Embryonic facial prominence (tissue), 1 donor: Measurements from ENCODE around the gene RAPGEF4.
"Not testable (repeated sequence)": the region's sequence is repeated elsewhere in the genome, so short reads cannot be mapped to it uniquely, and the experiment has no call there.

Experiments
- DNase-seq: peaks from one replicate; pipeline ENCODE4 v3.0.0-alpha.2; 2016; ENCODE audit errors: extremely low spot score

Gene RAPGEF4

DNA sequence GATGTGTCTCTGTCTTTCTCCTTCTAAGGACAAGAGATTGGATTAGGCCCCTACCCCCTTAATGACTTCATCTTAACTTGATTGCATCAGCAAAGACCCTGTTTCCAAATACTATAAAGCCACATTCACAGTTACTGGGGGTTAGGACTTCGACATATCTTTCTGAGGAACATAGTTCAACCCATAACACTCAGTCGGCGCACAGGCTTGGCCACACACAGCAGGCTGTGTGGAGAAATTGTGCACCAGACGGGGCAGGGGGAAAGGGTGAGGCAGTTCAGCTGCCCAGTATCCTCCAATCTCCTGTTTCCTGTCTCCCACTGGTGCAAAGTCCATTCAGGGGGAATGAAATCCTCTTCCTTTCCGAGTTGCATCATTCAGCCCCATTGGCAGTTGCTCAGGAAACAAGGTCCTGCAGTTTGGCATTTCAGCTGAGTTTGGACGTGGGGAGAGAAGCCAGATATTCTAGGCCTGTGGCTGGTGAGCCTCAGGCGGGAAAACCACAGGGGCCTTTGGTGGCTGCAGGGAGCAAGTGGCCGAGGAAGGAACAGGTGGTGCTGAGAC lies 9.4 kb upstream of the RAPGEF4 start:
- DNase-seq, result no peak

DNA sequence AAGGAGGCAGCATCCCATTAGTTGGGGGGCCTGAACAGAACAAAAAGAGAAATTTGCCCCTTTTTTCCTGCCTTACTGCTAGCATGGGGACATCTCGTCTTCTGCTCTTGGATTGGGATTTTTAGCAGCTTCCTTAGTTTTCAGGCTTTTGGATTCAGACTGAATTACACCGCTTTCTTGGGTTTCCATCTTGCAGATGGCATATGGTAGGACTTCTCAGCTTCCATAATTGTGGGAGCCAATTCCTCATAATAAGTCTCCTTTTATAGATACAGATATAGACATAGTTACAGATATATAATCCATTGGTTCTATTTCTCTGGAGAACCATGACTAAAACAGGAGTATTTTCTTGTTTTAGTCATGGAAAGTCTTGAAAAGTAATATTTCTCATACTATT lies 5.2 kb upstream of the RAPGEF4 start:
- no peak for DNase-seq

DNA sequence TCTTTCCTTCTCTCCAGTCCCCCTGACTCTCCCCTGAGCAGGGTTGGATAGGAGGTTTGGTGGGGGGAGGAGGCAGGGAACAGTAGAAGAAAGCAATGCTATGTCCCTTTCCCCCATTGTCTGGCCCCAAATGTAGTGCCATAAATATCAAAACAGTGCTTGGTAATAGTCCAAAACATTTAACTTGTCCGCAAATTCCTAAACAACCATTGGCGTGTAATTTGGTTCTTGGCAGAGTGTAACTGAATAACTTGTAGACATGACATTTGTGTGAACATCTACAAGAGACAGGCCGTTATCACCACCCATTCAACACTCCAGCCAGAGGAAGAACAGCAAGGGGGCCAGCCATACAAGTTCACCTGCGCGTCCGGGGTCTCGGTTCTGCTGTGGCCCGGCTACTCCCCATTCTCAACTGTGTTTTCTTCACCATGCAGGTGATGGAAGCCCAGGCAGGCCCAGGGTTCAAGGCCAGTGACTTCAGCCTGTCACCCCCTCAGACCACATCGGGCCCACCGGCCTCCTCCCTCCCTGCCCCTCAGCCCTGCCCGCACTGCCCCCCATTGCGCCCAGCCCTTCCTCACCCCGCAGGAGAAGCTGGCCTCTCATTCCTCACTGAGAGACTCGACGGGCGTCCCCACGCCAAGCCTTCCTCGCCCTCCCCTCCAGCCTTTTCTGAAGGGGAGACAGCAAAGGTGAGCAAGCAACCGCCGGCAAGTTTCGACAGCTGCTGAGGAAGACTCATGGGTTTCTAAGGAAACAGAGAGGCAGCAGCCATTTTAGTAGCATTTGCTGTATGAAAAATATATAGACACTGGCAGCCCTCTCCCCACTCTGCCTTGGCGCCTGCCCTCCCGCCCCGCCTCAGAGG lies 699 bp upstream of the RAPGEF4 start:
- no peak for DNase-seq

DNA sequence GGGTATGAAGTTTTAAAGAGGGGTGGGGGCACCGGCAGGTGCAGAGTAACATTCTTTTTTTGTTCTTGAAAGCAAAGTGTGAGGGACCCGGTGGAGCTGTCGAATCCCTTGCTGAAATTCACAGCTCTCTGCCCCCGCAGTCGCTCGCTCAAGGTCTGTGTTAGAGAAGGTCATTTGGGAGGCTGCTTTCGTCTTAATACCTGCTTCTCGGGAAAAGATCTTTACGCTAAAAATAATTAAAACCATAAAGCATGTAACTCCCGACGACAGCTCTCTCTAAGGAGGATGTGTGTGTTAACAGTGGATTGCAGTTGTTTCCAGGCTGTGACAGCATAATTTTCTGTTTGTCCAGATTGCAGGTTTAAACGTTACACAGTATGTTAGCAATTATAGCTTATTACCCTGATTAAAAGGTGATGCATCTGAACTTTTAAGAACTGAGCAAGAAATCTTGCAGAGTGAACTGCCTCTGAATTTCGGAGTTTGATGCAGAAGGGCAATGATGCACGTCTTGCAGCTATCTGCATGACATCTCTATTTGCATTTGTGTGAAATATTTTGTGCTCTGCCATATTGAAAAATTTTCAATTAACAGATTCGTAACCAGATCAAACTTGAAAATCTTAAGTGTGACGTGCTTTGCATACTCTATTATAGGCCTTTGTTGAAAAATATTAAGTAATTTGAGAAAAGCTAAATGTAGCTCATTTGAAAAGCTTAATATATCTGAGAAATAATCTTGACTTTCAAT lies 954 bp downstream of the RAPGEF4 start:
- DNase-seq, result no peak

DNA sequence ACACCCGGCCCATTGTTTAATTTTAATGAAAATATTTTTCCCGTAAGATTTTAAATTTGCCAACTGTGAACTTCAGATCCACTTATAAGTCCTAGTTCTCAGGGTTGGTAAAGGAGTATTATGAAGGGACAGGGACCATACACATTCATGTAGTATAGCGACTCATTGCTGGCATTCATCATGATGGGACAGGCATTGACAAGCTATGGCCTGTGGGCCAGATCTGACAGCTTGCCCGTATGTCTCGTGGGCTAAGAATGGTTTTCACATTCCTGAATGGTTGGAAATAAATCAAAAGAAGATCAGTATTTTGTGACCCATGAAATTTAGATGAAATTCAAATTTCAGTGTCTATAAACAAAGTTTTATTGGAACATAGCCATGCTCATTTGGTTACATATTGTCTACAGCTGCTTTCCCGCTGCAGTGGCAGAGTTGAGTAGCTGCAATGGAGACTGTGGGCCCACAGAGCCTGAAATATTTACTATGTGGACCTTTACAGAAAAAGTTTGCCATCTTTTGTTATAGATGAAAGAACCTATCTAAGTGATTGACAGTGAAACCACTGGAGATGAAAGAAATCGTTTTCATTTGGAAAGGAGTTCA lies 4.1 kb downstream of the RAPGEF4 start:
- DNase-seq, result no peak

DNA sequence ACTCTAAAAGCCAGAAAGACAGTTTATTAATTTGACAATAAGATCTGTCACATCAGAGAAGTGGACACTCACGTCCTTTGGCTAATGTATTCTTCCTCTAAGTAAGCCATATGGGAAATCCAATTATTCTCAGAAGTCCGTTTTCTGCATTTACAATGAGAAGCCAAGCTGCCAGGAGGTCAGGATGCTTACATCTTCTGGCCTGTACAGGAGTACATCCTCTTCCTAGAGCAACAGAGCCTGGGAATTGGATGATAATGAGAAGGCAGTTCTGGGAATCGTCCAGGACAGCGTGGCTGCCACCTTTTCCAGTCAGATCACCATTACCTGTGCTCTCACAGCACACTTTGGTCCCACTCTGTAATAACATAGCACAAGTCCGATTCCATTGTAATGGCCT lies 5.2 kb downstream of the RAPGEF4 start:
- DNase-seq, result no peak

DNA sequence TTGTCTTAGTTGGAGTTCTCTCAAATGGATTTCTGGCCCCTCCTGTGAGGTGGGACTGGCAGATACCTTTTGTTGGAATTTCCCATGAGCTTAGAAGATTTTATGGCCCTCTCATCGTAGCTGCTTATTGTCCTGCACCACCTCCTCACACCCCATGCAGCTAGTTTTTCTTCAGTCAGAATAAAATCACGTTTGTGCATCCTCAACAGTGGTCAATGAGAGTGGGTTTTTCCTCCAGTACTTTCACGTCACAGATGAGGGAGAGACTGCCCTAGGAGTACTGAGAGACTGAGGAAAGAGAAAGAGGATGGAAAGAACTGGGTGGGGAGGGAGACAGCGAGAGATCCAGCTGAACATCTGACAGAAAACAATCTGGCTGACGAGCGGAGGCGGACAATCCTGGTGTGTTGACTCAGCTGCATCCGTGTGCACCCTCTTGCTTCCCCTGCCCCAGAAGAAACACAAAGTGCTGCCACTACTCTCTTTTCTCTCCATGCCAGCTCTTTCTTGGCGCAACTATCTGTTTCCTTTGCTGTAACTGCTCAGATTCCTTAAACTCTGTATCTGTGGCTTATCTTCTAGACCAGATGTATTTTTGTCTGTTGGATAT lies 7.4 kb downstream of the RAPGEF4 start:
- no peak for DNase-seq

DNA sequence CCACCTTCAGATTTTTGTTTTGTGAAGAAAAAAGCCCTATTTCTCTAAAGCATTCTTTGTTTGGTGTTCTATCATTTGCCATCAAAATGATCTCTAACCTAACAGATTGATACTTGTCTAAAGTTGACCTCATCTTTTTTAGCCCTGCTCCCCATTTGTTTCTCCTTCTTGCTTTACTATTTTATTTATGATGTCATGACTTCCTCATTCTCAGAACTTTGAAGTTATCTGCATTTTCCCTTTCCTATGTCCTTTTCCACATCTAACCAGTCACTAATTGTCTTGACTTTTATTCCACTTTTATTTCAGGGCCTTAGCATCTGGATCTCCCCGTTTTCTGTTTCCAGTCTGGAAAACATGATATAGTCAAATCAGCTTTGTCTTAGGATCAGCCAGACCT lies 8.3 kb downstream of the RAPGEF4 start:
- no peak for DNase-seq

DNA sequence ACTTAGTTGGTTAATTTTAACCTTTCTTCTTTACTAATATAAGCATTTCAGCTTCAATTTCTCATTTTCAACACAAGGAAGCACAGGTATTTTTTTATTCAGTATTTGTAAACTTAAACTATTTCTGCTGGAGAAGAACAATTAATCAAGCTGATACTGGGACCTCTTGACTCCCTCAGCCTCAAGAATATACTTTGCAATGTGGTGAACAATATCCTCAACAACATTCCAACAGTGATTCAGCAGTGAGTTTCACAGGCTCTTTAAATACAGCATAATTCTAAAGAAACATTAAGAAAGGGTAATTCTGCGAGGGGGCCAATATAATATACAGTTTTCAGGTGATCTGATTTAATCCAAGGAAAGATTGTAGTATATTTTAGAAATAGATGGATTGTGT lies 10.0 kb downstream of the RAPGEF4 start:
- no peak for DNase-seq

DNA sequence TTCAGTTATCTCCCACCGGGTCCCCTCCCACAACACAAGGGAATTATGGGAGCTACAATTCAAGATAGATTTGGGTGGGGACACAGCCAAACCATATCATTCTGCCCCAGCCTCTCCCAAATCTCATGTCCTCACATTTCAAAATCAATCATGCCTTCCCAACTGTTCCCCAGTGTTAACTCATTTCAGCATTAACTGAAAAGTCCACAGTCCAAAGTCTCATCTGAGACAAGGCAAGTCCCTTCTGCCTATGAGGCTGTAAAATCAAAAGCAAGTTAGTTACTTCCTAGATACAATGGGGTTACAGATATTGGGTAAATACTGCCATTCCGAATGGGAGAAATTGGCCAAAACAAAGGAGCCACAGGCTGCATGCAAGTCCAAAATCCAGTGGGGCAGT lies 12.9 kb downstream of the RAPGEF4 start:
- not testable (repeated sequence) for DNase-seq

DNA sequence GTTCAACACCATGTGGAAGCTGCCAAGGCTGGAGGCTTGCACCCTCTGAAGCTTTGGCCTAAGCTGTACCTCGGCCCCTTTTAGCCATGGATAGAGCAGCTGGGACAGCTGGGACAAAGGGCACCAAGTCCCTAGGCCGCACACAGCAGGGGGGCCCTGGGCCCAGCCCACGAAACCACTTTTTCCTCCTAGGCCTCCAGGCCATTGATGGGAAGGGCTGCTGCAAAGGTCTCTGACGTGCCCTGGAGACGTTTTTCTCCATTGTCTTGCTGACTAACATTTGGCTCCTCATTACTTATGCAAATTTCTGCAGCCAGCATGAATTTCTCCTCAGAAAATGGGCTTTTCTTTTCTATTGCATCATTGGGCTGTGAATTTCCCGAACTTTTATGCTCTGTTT lies 13.7 kb downstream of the RAPGEF4 start:
- DNase-seq, result no peak

DNA sequence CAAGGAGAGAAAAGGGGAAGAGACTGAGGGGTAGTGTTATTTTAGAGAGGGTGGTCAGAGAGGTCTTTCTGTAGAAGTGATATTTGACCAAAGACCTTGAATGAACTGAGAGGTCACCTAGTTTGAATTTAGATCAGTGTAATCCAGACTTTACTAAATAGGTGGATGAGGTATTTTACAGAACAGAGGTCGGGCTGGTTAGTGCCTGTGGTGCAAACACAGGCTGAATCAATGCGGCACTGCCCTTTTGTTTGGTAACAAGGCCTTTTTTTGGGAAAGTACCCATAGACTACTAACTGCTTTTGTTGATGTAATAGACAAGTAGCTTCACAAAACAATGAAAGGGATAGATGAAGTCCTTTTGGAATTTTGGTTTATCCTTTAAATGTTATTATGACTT lies 15.9 kb downstream of the RAPGEF4 start:
- no peak for DNase-seq

DNA sequence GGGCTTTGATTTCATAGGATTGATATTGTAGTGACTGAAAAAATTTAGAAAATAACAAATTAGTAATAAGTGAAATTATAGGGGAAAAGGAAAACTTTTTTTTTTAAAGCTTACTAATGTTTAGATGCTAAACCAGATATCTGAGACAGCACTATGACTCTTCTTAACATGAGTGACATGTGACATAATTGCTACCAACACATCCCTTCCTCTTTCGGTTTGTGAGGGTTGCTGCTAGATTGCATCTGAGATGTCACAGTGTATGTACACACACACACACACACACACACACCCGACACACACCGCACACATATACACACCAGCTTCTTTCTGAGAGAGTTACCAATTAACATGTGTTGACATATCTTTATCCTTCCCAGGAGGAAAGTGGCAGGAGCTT lies 18.0 kb downstream of the RAPGEF4 start:
- DNase-seq, result no peak

DNA sequence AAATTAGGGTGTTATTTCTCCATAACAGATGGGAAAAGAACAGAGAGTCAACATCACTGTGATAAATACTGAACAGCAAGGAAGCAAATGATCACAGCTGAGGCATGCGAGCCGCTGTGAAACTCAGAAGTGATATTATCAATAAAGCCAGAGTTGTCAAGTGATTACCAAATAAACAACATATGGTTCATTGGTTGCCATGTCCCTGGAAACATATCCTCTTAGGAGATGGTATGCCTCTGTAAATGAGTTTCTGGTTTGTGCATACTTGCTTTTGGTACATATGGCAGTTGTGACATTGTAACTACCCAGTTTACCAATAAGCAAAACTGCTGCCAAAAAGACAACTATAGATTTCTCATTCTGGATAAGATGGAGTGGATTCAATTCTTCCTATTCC lies 23.8 kb downstream of the RAPGEF4 start:
- DNase-seq, result no peak

DNA sequence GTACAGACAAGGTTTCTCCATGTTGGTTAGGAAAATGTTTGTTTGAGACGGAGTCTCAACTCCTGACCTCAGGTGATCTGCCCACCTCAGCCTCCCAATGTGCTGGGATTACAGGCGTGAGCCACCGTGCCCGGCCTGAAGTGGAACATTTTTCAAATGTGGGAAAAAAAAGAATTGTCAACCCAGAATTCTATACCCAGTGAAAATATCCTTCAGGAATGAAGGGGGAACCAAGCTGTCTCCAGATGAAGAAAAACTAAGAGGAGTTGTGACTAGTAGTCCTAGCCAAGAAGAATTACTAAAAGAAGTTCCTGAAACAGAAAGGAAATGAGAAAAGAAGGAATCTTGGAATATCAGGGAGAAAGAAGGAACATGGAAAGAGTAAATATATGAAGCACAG lies 25.7 kb downstream of the RAPGEF4 start:
- no peak for DNase-seq

DNA sequence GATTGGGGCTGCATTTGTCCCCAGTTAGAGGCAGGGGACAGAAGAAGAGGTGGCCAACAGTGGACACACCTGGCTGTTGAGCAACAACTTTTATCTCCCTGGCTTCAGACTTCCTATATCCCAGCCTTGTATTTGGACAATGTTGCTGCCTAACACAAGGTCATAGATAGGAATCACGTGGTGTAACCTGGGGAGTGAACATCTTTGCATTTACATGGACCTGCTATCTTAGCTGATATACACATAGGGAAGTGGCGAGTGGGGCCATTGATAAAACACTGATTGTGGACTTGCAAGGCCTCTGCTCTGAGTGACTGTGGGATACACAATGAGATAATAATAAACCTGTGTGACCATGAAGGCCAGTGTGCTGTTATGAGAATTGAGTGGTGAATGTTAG lies 26.9 kb downstream of the RAPGEF4 start:
- DNase-seq, result no peak

DNA sequence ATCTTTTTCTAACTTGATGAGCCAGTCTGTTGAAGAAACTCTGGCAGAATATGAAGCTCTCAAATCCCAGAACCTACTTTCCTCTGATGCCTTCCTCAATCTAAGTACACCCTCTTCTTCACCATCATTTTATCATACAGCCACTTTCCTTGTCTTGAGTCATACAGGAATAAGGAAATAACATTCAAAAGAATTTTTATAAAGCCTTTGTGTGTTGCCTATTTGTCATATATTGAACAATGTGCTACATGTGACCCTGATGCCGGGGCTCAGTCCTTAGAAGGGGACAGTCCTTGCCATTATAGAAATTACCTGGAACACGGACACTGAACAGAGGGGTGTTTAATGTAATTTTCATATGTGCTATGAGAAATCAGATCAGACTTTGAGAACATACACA lies 27.4 kb downstream of the RAPGEF4 start:
- no peak for DNase-seq

DNA sequence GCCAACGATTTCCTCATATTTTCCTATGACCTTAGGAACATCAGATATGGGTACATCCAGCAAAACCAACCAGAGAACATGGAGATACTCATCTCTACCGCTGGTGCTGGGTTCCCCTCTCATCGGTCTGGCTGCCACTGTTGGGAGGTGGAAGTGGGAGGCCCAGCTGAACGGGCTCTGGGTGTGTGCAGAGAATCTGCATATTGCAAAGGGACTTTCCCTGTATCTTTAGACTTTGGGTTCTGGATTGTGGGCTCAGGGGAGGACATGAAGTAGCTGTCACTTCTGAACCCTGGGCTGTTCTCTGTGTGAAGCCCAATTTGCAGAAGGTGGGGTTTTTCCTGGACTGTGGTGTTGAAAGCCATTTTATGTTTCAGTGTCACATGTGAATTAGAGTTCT lies 30.0 kb downstream of the RAPGEF4 start:
- DNase-seq, result no peak

DNA sequence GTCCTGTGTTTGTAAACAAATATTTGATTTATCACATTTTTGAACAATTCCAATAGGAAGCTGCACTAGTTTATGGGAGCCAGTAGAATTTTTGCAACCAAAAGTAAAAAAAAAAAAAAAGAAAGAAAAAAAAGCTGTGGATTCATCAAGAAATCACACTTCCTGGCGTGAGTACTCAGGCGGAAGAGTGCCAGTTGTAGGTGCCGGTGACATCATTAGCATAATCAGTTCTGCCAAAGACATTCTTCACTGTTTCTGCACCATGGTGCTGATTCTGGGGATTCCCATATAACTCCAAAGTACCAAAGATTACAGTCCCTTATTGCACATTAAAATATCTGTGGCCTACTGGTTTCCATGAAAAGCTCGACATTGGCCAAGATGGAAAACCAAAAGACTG lies 32.8 kb downstream of the RAPGEF4 start:
- DNase-seq, result no peak

DNA sequence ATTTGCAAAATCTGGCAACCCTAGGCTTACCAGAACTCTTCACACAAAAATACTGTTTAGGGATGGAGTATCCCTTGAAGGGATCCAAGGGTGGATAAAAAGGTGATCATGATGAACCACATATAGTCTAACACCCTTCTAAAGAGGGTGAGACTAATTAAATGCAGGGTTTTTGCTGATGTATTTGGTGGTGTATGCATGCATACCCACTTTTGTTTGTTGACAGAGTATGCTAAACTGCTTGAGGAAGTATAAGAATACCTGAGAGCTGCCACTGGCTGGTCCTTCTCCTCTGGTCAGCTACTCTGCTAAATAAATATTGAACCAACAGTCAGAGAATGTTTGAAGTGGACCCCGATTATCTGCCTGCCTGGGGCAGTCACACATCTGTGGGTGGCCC lies 34.2 kb downstream of the RAPGEF4 start:
- no peak for DNase-seq

DNA sequence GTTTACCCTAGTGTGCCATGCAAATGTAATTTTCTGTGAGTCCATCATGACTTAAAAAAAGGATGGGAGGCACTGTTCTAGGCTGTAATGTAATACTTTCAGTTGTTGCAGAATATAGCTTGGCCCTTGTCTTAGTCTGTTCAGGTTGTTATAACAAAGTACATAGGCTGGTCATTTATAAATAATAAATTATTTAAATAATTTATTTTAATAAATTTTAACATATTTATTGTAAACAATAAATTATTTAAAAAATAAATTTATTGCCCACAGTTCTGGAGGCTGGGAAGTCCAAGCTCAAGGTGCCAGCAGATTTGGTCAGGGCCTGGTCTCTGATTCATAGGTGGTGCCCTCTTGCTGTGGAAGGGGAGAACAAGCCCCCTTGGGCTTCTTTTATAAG lies 35.2 kb downstream of the RAPGEF4 start:
- DNase-seq, result no peak

DNA sequence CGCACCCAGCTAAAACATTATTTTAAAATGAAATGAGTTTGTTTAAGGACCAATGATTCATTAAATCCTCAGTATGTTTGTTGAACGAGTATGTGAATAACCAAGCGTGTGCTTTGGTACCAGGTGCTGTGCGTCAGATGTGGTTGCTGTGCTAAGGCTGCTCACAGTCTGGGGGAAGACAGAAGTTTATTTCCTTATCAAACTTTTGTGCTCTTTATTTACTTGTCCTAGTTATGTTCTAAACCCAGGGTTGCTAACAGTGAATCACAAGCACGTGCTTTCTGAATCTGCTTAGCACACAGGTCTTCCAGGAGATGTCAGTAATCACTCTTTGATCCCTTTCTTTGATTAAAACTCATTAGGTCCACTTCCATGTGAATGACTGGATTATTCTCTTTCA lies 37.0 kb downstream of the RAPGEF4 start:
- DNase-seq, result no peak
